NCI-H2171 treated with DMSO at 0.1 percent for 48 hours (cell line): ENCODE measurements around the gene FRRS1.

Source experiments
- DNase-seq: peaks from one replicate; lab custom pipeline; 2025; lab: John Stamatoyannopoulos, UW

Gene FRRS1

GRCh38 chr1:99675994-99676393 lies 90.4 kb downstream of the FRRS1 start:
- DNase-seq, result peak; percentile 26

- no peak for DNase-seq
Measured at GRCh38 chr1:99675292-99675691, 91.1 kb downstream of the FRRS1 start.

- peak; percentile 38 for DNase-seq
Measured at GRCh38 chr1:99674115-99675064, 92.0 kb downstream of the FRRS1 start.

- DNase-seq, result peak; percentile 15
Measured at GRCh38 chr1:99673315-99673714, 93.1 kb downstream of the FRRS1 start.

GRCh38 chr1:99672530-99673213 lies 93.8 kb downstream of the FRRS1 start:
- no peak for DNase-seq

GRCh38 chr1:99672038-99672437 lies 94.4 kb downstream of the FRRS1 start:
- no peak for DNase-seq

GRCh38 chr1:99670583-99670982 lies 95.9 kb downstream of the FRRS1 start:
- DNase-seq, result no peak

GRCh38 chr1:99669821-99670220 lies 96.6 kb downstream of the FRRS1 start:
- DNase-seq, result no peak

GRCh38 chr1:99669376-99669775 lies 97.1 kb downstream of the FRRS1 start:
- no peak for DNase-seq

- DNase-seq, result no peak
Measured at GRCh38 chr1:99665212-99665611, 101.2 kb downstream of the FRRS1 start.

- DNase-seq, result no peak
Measured at GRCh38 chr1:99663501-99663900, 102.9 kb downstream of the FRRS1 start.

GRCh38 chr1:99662539-99663080 lies 103.8 kb downstream of the FRRS1 start:
- no peak for DNase-seq

GRCh38 chr1:99661780-99662179 lies 104.7 kb downstream of the FRRS1 start:
- no peak for DNase-seq

- DNase-seq, result no peak
Measured at GRCh38 chr1:99660496-99660895, 105.9 kb downstream of the FRRS1 start.

GRCh38 chr1:99659755-99660210 lies 106.7 kb downstream of the FRRS1 start:
- peak; percentile 88 for DNase-seq
